Stimulated activated memory B cell treated with anti-CD40 and anti-IgM and Interleukin-4, amounts not matched to agents 10 μg/mL and 1 μg/mL and 100 μg/mL, for 72 hours (primary cell): Measurements from ENCODE around the gene DLG2.
A peak's percentile ranks its signal among the peaks of the same experiment; 100 is the strongest.

ENCODE experiments used
- ATAC-seq: fragments of 150-1000 bp; cut with Tn5 transposase; 2 replicates; pipeline ENCODE4 v1.10.0; 2021
- H3K27ac Mint-ChIP-seq: one replicate; pipeline ENCODE4 v1.8.0; 2022; ENCODE audit warnings: mild to moderate bottlenecking, mixed read lengths
- H3K27me3 Mint-ChIP-seq: one replicate; pipeline ENCODE4 v1.8.0; 2022; ENCODE audit warnings: mixed read lengths
- H3K36me3 Mint-ChIP-seq: one replicate; pipeline ENCODE4 v1.8.0; 2022; ENCODE audit warnings: mixed read lengths
- H3K4me1 Mint-ChIP-seq: one replicate; pipeline ENCODE4 v1.8.0; 2022; ENCODE audit warnings: mixed read lengths
- H3K4me3 Mint-ChIP-seq: one replicate; pipeline ENCODE4 v1.8.0; 2022; ENCODE audit warnings: mild to moderate bottlenecking, moderate library complexity, mixed read lengths
- H3K9me3 Mint-ChIP-seq: one replicate; pipeline ENCODE4 v1.8.0; 2022; ENCODE audit warnings: mixed read lengths

Gene DLG2

DNA sequence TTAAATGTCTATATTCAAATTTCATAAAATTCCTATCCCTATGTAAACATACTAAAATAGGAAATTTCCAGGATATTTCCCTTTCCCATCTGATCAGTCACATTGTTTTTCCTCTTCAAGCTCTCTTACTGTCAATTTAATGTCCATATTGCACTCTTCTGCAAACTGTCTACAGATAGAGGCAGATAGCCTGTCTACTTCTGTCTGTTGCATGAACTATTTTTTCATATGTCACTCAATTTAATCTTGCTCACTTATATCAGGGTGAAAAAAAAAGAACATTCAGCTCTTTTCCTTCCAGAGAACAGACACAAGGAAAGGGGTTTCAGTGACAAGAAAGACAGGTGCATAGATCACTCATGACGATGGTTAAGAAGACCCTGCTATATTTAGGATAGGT is 1327.1 kb downstream of the DLG2 start:
- H3K4me1 Mint-ChIP-seq: no peaks in the 10 kb centered on the region
- no peaks in the 10 kb centered on the region for H3K27me3 Mint-ChIP-seq
- no peak overlapping the region for H3K4me3 Mint-ChIP-seq
- ATAC-seq: no peak
- H3K36me3 Mint-ChIP-seq: no peaks in the 10 kb centered on the region
- H3K27ac Mint-ChIP-seq: no peak overlapping the region
- H3K9me3 Mint-ChIP-seq: no peaks in the 10 kb centered on the region

DNA sequence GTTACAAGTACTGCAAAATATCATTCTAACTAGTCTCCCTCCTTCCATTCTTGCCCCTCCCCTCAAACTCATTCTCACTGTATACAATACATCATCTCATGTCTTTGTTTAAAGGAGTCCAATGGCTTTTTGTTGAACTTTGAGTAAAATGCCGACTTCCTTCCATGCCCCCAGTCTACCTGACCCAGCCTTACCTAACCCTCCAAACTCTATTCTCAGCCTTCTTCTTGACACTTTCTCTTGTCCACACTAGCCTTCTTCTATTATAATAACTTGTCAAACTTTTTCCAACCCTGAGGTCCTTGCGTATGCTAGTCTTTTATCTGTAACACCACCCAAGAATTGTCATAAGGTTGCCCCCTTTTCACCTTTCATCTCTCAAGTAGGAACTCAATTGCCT is 1329.6 kb downstream of the DLG2 start:
- Mint-ChIP-seq H3K4me3 (no peak overlapping the region), H3K9me3 (no peaks in the 10 kb centered on the region), H3K4me1 (no peaks in the 10 kb centered on the region), H3K27me3 (no peaks in the 10 kb centered on the region), H3K36me3 (no peaks in the 10 kb centered on the region), H3K27ac (no peak overlapping the region)
- ATAC-seq: no peak

DNA sequence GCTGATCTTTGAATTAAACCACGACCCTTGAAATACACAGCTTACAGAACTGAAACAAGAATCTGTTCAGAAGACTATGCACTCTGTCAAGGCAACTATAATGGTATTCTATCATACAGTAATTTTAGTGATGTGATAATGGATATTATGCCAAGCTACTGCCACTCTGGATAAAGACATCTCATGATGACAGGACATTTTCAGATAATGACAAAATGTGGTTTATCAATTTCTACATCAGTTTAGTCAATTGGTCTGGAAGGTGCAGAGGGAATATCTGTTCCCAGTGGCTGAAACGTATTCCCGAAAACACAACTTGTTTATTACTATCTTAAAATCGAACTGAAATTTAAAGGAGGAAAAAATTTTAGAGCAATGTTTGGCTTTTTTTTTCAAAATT is 1331.3 kb downstream of the DLG2 start:
- no peaks in the 10 kb centered on the region for H3K9me3 Mint-ChIP-seq
- H3K4me1 Mint-ChIP-seq: no peaks in the 10 kb centered on the region
- H3K4me3 Mint-ChIP-seq: no peak overlapping the region
- H3K27me3 Mint-ChIP-seq: no peaks in the 10 kb centered on the region
- no peaks in the 10 kb centered on the region for H3K36me3 Mint-ChIP-seq
- ATAC-seq: no peak
- no peak overlapping the region for H3K27ac Mint-ChIP-seq

DNA sequence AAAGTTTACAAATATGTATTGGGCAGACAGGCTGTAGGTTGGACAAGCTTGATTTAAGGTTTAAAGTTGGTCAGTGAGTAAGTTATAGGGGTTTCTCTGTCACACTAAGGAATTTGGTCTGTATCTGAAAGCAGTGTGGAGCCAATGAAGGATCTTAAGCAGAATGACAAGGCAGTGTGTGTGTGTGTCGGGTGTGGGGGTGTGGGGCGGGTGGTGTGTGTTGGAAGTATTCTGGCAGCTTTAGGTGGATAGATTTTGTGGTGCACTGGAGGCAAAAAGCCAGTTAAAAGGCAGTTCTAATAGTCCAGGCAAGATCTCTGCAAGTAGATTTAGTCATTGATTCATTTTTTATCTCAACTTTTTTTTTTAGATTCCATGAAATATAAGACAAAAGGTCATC is 1334.2 kb downstream of the DLG2 start:
- Mint-ChIP-seq H3K27ac (no peak overlapping the region), H3K27me3 (no peaks in the 10 kb centered on the region), H3K36me3 (no peaks in the 10 kb centered on the region), H3K9me3 (no peaks in the 10 kb centered on the region), H3K4me1 (no peaks in the 10 kb centered on the region), H3K4me3 (no peak overlapping the region)
- ATAC-seq: no peak

DNA sequence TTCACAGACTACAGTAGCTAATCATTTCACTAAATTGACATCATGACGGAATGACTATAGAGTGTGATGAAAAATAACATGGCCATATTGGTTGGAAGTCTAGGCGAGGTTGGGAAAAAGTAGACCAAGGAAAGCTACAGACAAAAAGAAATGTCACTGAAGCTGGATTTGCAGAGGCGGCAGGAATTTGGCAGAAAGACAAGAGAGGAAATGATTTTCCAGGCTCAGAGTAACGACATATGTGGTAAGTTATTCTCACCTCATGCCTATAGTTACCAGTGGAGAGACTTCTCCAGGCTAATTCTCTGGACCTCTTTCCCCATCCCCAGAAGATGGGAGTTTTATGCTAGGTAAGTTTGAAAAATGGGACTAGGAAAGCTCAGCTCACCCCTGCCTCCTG is 1335.1 kb downstream of the DLG2 start:
- no peaks in the 10 kb centered on the region for H3K36me3 Mint-ChIP-seq
- H3K4me3 Mint-ChIP-seq: no peak overlapping the region
- no peaks in the 10 kb centered on the region for H3K4me1 Mint-ChIP-seq
- ATAC-seq: no peak
- no peaks in the 10 kb centered on the region for H3K27me3 Mint-ChIP-seq
- no peaks in the 10 kb centered on the region for H3K9me3 Mint-ChIP-seq
- H3K27ac Mint-ChIP-seq: no peak overlapping the region

DNA sequence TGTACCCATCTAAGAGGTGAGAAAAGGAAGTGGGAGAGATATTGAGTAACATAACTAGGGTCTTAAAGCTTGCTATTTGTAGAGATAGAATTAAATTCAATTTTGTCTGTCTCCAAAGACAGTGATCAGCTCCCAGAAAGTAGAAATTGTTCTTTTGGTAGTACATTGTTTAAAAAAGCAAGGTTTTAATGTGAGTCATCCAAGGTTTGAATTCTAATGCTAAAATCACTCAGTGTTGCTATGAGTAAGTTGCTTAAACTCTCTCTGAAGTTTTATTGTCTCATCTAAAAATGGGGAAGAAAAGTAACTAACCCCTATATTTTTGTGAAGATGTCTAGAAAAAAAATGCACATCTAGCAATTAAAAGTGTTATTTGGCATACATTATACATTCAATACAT is 1336.5 kb downstream of the DLG2 start:
- no peak overlapping the region for H3K27ac Mint-ChIP-seq
- H3K4me1 Mint-ChIP-seq: no peaks in the 10 kb centered on the region
- no peaks in the 10 kb centered on the region for H3K36me3 Mint-ChIP-seq
- ATAC-seq: no peak
- no peaks in the 10 kb centered on the region for H3K9me3 Mint-ChIP-seq
- no peaks in the 10 kb centered on the region for H3K27me3 Mint-ChIP-seq
- no peak overlapping the region for H3K4me3 Mint-ChIP-seq

DNA sequence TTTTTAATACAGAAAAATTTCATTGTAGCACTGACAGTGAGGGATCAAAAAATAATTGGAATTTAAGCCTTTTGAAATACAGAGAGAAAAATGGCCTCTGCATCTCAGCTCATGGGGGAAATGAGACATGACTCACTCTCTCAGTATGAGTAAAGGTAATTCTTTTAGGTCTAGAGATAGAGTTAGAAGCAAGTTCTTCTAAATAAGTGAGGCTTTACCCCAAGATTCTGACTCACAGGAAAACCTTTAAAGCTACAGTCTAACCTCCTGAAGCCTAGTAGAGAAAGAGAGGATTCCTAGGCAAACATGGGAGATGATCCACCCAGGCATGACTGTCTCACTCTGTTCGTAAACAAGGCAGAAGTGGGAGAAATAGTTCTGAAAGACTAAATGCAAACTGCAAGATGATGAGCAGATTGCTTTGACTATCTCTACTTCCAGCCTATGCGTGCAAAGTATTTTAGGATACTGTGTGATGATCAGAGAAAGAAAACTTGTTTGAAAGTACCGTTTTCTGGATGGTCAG is 1337.7 kb downstream of the DLG2 start:
- no peaks in the 10 kb centered on the region for H3K27me3 Mint-ChIP-seq
- H3K4me3 Mint-ChIP-seq: no peak overlapping the region
- peak; percentile 86 for ATAC-seq
- no peaks in the 10 kb centered on the region for H3K9me3 Mint-ChIP-seq
- no peaks in the 10 kb centered on the region for H3K36me3 Mint-ChIP-seq
- H3K4me1 Mint-ChIP-seq: no peaks in the 10 kb centered on the region
- H3K27ac Mint-ChIP-seq: peak overlapping the region; percentile 53

DNA sequence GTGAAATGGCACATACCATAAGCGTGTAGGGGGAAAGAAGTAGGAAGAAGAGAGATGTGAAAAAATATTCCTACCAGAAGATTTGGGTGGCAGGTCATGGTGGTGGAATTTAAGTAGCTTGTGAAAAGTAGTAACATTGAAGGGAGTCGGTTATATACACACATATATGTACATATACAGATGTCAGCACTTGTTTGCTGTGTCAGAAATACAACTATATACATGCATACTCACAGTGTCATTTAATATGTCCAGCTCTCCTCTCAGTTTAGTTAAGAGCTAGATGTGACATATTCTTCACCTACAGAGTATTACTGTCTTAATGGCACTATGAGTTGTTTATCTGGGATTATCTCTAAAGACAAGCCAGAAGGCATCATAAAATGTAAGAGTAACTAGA is 1353.6 kb downstream of the DLG2 start:
- H3K4me1 Mint-ChIP-seq: no peaks in the 10 kb centered on the region

DNA sequence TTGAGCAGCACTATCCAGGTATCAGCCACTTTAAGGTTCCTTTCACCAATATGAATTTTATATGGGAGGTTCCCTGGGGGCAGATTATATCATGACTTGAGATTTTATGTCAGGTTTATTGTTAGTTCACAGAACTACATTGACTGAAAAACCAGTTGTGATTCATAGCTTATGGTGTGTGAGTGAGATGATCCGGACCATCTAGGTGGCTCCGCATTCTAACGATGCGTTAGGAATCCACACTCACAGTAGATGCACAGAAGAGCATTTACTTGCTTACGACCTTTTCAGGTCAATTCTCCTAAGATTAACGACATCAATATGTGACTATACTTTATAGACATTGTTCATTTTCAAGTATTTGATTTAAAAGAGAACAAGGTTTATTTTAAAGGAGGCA is 1356.7 kb downstream of the DLG2 start:
- H3K9me3 Mint-ChIP-seq: no peaks in the 10 kb centered on the region
- no peaks in the 10 kb centered on the region for H3K36me3 Mint-ChIP-seq
- H3K27ac Mint-ChIP-seq: no peak overlapping the region
- H3K4me1 Mint-ChIP-seq: no peaks in the 10 kb centered on the region
- H3K27me3 Mint-ChIP-seq: no peaks in the 10 kb centered on the region
- no peak overlapping the region for H3K4me3 Mint-ChIP-seq
- ATAC-seq: no peak

More for the DNA sequence above, 1353.6 kb downstream of the DLG2 start:
- Mint-ChIP-seq H3K9me3 (no peaks in the 10 kb centered on the region), H3K36me3 (no peaks in the 10 kb centered on the region), H3K4me3 (no peak overlapping the region), H3K27ac (no peak overlapping the region), H3K27me3 (no peaks in the 10 kb centered on the region)
- ATAC-seq: no peak

DNA sequence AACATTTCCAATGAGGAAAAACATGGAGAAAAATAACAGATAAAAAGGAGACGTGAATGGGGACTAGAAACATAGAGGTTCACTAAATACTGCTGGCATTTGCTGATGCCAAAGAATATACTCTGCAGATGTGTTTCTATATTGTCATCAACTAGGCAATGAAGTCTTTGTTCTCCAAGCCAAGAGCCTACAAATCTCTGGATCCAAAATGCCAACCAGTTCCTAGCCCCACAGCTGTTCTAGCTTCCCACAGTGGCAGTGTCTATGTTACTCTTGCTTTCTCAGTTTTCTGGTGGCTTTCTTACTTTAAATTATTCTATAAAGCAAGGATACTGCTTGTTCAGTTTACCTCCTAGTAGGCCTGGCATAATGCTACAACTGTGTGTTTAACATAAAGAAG is 1363.1 kb downstream of the DLG2 start:
- Mint-ChIP-seq H3K36me3 (no peaks in the 10 kb centered on the region), H3K27me3 (no peaks in the 10 kb centered on the region), H3K4me1 (no peaks in the 10 kb centered on the region), H3K27ac (no peak overlapping the region), H3K4me3 (no peak overlapping the region), H3K9me3 (no peaks in the 10 kb centered on the region)
- ATAC-seq: no peak

DNA sequence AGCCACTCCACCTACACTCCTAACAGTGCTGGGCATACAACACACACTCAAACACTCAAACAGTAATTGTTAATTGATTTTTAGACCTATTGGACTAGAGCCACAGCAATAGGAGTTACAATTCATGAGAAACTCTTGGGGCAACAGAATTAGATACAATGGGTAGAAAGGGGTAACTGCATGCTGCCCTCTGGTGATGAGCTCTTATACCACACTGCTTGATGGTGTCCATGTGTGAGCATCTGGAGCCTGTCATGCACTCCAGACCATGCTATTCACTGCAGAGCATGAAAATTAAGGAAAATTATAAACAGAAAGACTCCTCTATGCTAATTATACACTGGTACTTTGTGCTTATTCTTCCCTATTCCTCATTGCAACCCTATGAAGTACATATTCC is 1365.4 kb downstream of the DLG2 start:
- no peak overlapping the region for H3K4me3 Mint-ChIP-seq

DNA sequence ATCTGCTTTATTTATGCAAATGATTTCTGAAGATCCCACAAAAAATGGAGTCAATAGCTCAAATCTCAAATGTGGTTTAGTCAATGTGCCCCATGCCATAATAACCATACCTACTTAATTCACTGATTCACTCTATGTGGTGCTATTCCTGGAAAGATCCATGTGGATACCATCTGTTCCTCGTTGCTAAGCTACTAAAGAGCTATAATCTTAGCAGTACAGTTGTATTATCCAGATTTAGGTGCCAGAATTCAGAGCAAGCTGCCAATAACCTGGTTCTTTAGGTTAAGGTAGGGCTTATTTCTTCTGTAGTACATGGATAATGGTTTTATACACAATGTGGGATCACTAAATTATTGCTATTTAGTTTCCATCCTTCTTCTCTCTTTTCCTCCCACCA is 1366.3 kb downstream of the DLG2 start:
- H3K36me3 Mint-ChIP-seq: no peaks in the 10 kb centered on the region
- ATAC-seq: no peak
- no peaks in the 10 kb centered on the region for H3K9me3 Mint-ChIP-seq
- no peaks in the 10 kb centered on the region for H3K4me1 Mint-ChIP-seq
- no peak overlapping the region for H3K4me3 Mint-ChIP-seq
- no peak overlapping the region for H3K27ac Mint-ChIP-seq
- H3K27me3 Mint-ChIP-seq: no peaks in the 10 kb centered on the region

More for the DNA sequence above, 1365.4 kb downstream of the DLG2 start:
- Mint-ChIP-seq H3K9me3 (no peaks in the 10 kb centered on the region), H3K4me1 (no peaks in the 10 kb centered on the region), H3K36me3 (no peaks in the 10 kb centered on the region), H3K27me3 (no peaks in the 10 kb centered on the region), H3K27ac (no peak overlapping the region)
- no peak for ATAC-seq

DNA sequence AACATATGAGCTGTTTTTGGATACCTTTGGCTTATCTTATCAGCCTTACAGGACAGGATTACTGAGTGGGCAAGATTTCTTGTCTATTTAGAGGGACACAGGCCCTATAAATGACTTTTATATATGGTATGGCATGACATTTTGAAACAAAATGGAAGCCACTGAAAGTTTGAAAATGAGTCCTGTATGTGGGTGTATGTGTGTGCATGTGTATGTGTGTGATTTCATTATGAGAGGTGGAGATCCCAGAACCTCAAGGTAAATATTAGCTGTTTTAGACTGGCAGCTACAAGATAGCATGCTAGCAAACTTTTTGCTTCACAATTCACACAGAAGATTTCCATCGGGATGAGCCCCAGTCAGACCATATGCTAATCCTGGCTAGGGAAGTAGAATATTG is 1370.5 kb downstream of the DLG2 start:
- no peaks in the 10 kb centered on the region for H3K9me3 Mint-ChIP-seq
- no peak overlapping the region for H3K4me3 Mint-ChIP-seq
- ATAC-seq: no peak
- no peak overlapping the region for H3K27ac Mint-ChIP-seq
- no peaks in the 10 kb centered on the region for H3K4me1 Mint-ChIP-seq
- H3K27me3 Mint-ChIP-seq: no peaks in the 10 kb centered on the region
- H3K36me3 Mint-ChIP-seq: no peaks in the 10 kb centered on the region

DNA sequence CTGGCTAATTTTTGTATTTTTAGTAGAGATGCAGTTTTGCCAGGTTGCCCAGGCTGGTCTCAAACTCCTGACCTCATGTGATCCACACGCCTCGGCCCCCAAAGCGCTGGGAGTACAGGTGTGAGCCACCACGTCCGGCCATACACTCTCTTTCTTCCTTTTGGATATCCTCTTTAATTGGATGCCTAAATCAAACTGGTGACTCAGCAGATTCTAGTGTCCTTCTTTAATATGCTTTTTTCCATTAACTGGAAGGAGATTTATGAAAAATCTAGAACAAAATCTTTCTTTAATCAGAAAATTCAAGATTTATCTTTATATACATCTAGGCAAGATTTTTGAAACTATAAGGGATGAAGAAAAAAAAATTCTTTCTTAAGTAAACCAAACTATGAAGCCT is 1371.7 kb downstream of the DLG2 start:
- no peaks in the 10 kb centered on the region for H3K4me1 Mint-ChIP-seq
- ATAC-seq: no peak
- no peaks in the 10 kb centered on the region for H3K9me3 Mint-ChIP-seq
- no peaks in the 10 kb centered on the region for H3K36me3 Mint-ChIP-seq
- H3K27ac Mint-ChIP-seq: no peak overlapping the region
- no peaks in the 10 kb centered on the region for H3K27me3 Mint-ChIP-seq
- no peak overlapping the region for H3K4me3 Mint-ChIP-seq

DNA sequence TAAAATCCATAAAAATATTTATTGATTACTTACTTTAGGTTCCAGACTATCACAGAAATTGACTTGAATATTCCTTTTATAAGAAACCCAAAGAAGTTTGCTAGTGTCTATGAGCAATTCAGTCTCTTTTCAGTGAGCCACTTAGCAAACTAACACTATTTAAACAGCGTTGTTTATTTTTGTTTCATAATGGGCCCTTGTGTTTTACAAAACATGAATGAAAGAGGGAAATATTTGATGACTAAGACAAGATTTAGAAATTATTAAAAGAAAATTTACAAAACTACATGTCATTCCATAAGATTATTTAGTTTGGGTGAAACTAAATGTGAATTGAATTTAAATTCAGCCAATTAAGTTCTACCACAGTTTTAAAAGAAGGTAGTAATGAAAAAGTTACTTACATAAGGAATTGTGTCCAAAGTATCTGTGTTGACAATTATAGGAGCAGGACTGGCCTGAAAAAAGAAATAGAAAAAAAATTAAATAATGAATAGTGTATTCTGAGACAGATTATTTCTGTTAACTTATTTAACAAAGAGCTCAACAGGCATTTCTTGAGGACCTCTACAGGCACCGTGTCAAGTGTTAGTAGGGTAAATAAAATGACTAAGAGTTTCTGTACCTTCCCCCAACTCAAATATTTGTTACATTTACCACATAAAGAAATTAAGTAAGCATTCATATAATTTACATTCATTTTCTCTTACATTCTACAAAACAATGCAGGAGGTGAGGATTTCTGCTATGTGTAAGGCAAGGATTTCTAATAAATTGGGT is 1376.1 kb downstream of the DLG2 start:
- no peak overlapping the region for H3K4me3 Mint-ChIP-seq
- peaks cover 5% of the 10 kb centered on the region for H3K4me1 Mint-ChIP-seq
- H3K27ac Mint-ChIP-seq: no peak overlapping the region
- no peaks in the 10 kb centered on the region for H3K9me3 Mint-ChIP-seq
- H3K36me3 Mint-ChIP-seq: no peaks in the 10 kb centered on the region
- ATAC-seq: no peak
- H3K27me3 Mint-ChIP-seq: no peaks in the 10 kb centered on the region

DNA sequence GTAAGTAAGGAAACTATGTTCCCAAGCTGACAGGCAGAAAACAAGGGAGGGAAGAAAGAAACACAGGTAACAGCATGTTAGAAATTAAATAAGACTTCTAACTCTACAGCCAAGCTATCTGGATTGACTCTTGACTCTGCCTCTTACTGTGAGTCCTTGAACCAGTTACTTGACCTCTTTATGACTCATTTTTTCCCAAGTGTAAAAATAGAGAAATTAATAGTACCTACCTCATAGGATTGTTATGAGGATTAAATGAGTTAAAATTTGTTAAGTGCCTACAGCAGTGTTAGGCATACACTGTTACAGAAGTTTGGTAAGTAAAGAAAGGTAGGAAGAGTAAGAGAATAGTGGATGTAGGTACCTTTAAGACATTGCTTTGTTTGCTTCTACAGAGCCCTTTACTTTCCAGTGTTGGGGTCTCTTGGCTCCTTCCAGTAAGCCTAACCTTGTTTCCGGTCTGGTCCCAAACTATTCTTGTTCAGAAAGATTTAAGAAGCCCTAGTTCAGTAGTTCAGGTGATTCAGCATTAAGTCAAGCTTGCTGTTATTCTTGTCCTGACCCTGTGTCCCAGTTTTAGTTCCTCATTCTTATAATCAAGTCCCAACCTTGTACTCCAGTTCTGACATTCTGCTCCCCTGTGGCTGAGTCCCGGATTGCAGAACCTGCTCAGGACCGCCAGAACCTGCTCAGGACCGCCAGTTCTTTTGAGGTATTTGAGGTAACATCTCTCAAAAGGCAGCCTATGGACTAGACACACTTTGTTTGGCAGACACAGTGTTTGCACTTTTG is 1377.6 kb downstream of the DLG2 start:
- Mint-ChIP-seq H3K4me1 (peaks cover 5% of the 10 kb centered on the region), H3K36me3 (no peaks in the 10 kb centered on the region), H3K27ac (no peak overlapping the region), H3K27me3 (no peaks in the 10 kb centered on the region), H3K4me3 (no peak overlapping the region), H3K9me3 (no peaks in the 10 kb centered on the region)
- peak; percentile 67 for ATAC-seq
